Amygdala (tissue), 56 donors: ENCODE measurements around the gene GRID1.
"Not testable (repeated sequence)": the region's sequence is repeated elsewhere in the genome, so short reads cannot be mapped to it uniquely, and the experiment has no call there.

Experiments used
- DNase-seq, 56 donors: peaks; one replicate each; lab custom pipeline; 2025; lab: John Stamatoyannopoulos, UW

Gene GRID1

DNA sequence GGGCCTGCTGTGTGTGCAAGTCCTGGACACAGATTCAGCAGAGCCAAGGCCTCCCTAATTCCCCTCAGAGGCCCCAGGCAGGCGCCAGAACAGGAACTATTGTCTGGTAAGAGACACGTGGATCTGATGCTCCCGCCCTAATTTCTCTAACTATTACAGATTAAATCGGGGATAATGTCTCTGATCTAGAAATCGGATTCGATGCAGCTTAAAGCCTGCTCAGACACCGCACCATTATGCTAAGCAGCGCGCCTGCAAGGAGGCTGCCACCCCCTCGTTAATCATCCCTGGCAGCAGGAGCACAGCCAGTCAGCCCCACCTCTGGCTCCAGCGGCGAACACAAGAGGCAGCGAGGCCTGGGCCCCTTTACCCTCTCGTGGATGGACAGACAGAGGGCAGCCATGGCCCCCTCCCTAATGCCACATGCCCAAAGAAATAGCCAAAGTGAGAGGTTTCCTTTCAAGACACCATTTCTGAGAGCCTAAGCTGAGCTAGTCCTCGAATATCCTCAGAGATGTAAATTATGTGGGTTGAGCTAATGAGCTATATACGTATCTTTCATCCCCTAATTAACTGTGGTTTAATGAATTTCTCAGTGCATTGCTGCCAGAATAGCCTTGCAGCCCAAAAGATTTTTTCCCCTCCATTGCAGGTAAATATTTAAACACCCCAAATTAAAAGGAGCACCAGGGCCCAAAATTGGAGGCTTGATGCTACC, 122.1 kb downstream of the GRID1 start:
- peak in 13 of 56 donors; percentile 16 to 37 (median 25) for DNase-seq

- DNase-seq = no peak
Measured at GRCh38 chr10:86243651-86244155, 122.9 kb downstream of the GRID1 start.

GRCh38 chr10:86242761-86243160, 123.8 kb downstream of the GRID1 start:
- no peak for DNase-seq

- not testable (repeated sequence) for DNase-seq
Measured at GRCh38 chr10:86238089-86238488, 128.5 kb downstream of the GRID1 start.

- DNase-seq = no peak
Measured at GRCh38 chr10:86234541-86235270, 131.9 kb downstream of the GRID1 start.

DNA sequence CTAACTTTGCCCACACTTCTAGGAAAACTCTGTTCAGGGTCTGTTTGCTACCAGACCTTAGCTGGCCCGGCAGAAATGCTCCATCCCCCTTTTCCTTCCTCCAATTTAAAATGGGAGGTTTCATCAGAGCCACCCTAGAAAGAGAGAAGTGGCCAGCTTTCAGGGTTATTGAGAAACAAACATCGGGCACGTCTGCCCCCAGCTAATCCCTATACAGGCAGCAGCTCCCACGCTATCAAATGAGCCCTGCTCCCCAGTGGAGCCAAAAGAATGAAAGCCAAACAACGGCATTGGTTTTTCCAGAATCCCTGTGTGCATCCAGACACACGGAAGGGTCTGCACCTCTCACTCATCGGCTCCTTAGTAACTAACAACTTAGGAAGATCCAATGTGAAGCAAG, 132.5 kb downstream of the GRID1 start:
- no peak for DNase-seq

- DNase-seq = no peak
Measured at GRCh38 chr10:86233131-86233530, 133.5 kb downstream of the GRID1 start.

GRCh38 chr10:86232644-86233043, 134.0 kb downstream of the GRID1 start:
- no peak for DNase-seq

- DNase-seq = no peak
Measured at GRCh38 chr10:86231796-86232560, 134.6 kb downstream of the GRID1 start.

GRCh38 chr10:86230557-86231180, 135.9 kb downstream of the GRID1 start:
- no peak for DNase-seq

GRCh38 chr10:86229811-86230556, 136.6 kb downstream of the GRID1 start:
- no peak for DNase-seq

DNA sequence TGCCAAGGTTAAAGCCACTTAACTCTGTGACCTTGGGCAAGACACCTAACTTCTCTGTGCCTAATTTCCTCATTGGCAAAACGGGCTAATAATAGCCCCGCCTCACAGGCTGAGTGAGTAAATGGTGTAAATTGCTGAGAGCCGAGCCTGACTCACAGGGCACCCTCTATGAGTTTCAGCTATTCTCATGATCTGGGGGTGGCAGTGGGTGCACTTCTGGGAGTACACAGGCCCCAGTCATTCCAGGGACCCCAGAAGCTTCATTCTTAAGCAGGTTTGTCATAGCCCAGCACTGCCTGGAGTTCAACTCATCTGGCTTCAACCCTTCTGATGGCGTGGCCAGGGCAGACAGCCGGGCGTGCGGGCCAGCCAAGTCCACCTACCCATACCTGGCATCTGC, 137.2 kb downstream of the GRID1 start:
- DNase-seq = peak in 3 of 56 donors; percentile 9 to 21 (median 19)

- no peak for DNase-seq
Measured at GRCh38 chr10:86227501-86228258, 138.9 kb downstream of the GRID1 start.

- no peak for DNase-seq
Measured at GRCh38 chr10:86226781-86227201, 139.8 kb downstream of the GRID1 start.

GRCh38 chr10:86226016-86226415, 140.6 kb downstream of the GRID1 start:
- no peak for DNase-seq

GRCh38 chr10:86225103-86225782, 141.4 kb downstream of the GRID1 start:
- DNase-seq = no peak

GRCh38 chr10:86224354-86225102, 142.1 kb downstream of the GRID1 start:
- no peak for DNase-seq

GRCh38 chr10:86223256-86223655, 143.3 kb downstream of the GRID1 start:
- DNase-seq = no peak
